Measurements from ENCODE around the gene ATP9B.

The ATP9B gene

DNA sequence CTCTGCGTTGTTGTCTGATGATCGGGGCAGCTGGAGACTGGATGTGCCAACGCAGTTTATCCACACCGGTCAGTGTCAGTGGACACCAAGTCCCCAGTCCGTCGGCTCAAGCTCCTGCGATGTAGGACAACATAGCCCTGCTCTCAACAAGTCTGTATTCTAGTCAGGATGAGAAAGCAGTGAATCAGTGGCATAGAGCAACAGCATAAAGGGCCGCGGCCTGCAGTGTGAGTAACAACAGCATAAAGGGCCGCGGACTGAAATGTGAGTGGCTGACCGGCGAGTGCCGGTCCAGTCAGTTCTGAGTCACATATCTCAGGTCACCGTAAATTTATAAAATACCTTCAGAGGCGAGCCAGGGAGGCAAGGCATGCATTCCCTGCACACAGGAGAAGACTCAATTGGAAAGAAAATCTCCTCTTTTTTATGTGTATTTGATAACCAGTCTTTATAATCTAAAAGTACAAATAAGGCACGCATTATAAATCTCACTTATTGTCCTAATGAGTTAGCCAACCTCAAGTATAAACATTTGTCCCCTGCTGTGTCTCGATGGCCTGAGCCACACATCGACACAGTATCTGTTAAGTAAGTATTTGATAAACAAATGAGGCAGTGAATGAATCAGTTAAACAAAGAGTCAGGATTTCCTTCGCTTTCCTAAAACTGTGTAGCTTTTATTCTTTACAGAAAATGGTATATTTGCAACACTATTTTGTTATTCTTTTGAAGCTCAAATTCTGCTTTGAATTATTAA, 292.8 kb downstream of the ATP9B start:
- Histone ChIP-seq H3K9me3 (ENCODE audit: insufficient read depth, low read depth, low read length) (no peaks in the 10 kb centered on the region), H3K4me2 (ENCODE audit: low read depth, low read length, poor library complexity, severe bottlenecking) (no peak overlapping the region), H3K36me3 (ENCODE audit: insufficient read depth, low read length) (peaks cover 3% of the 10 kb centered on the region; the same call in 1 of the 2 replicates), H3K9ac (ENCODE audit: low read depth, low read length, poor library complexity, severe bottlenecking) (no peak overlapping the region), H3K4me1 (ENCODE audit: insufficient read depth, low read length, poor library complexity, severe bottlenecking) (no peaks in the 10 kb centered on the region), H3K9me2 (replicated peaks; ENCODE audit: low read depth, low read length) (no peaks in the 10 kb centered on the region), H4K20me1 (ENCODE audit: insufficient read depth, low read length, poor library complexity, severe bottlenecking) (no peaks in the 10 kb centered on the region), H3K79me2 (ENCODE audit: insufficient read depth, low read length) (no peaks in the 10 kb centered on the region), H3K27me3 (ENCODE audit: insufficient read depth, low read length, poor library complexity, severe bottlenecking) (no peaks in the 10 kb centered on the region), H3K4me3 (ENCODE audit: low read length, poor library complexity, severe bottlenecking) (no peak overlapping the region), H3F3A (ENCODE audit: low read depth) (no peaks in the 10 kb centered on the region), H2AFZ (ENCODE audit: low read length) (no peak overlapping the region)
- TF ChIP-seq, protein P1, sequence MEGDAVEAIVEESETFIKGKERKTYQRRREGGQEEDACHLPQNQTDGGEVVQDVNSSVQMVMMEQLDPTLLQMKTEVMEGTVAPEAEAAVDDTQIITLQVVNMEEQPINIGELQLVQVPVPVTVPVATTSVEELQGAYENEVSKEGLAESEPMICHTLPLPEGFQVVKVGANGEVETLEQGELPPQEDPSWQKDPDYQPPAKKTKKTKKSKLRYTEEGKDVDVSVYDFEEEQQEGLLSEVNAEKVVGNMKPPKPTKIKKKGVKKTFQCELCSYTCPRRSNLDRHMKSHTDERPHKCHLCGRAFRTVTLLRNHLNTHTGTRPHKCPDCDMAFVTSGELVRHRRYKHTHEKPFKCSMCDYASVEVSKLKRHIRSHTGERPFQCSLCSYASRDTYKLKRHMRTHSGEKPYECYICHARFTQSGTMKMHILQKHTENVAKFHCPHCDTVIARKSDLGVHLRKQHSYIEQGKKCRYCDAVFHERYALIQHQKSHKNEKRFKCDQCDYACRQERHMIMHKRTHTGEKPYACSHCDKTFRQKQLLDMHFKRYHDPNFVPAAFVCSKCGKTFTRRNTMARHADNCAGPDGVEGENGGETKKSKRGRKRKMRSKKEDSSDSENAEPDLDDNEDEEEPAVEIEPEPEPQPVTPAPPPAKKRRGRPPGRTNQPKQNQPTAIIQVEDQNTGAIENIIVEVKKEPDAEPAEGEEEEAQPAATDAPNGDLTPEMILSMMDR (conservative IDR thresholded peaks at IDR 0.05; ENCODE audit: low read length), result no peak
- no peak for TF ChIP-seq EZH2phosphoT487 (IDR thresholded peaks at IDR 0.05; ENCODE audit: borderline replicate concordance)

DNA sequence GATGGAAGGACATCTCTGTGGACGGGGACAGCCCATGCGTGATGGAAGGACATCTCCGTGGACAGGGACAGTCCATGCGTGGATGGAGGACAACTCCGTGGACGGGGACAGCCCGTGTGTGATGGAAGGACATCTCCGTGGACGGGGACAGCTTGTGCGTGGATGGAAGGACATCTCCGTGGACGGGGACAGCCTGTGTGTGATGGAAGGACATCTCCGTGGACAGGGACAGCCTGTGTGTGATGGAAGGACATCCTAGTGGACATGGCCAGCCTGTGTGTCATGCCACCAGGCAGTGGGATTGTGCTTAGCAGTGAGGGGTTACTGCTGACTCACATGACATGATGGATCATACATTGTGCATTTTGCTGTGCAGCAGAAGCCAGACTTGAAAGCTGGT, 296.5 kb downstream of the ATP9B start:
- no peak overlapping the region for H3K4me2 ChIP-seq (ENCODE audit: low read depth, low read length, poor library complexity, severe bottlenecking)
- TF ChIP-seq EZH2phosphoT487 (IDR thresholded peaks at IDR 0.05; ENCODE audit: borderline replicate concordance), result no peak
- TF ChIP-seq, protein P1 (conservative IDR thresholded peaks at IDR 0.05; ENCODE audit: low read length), result no peak

DNA sequence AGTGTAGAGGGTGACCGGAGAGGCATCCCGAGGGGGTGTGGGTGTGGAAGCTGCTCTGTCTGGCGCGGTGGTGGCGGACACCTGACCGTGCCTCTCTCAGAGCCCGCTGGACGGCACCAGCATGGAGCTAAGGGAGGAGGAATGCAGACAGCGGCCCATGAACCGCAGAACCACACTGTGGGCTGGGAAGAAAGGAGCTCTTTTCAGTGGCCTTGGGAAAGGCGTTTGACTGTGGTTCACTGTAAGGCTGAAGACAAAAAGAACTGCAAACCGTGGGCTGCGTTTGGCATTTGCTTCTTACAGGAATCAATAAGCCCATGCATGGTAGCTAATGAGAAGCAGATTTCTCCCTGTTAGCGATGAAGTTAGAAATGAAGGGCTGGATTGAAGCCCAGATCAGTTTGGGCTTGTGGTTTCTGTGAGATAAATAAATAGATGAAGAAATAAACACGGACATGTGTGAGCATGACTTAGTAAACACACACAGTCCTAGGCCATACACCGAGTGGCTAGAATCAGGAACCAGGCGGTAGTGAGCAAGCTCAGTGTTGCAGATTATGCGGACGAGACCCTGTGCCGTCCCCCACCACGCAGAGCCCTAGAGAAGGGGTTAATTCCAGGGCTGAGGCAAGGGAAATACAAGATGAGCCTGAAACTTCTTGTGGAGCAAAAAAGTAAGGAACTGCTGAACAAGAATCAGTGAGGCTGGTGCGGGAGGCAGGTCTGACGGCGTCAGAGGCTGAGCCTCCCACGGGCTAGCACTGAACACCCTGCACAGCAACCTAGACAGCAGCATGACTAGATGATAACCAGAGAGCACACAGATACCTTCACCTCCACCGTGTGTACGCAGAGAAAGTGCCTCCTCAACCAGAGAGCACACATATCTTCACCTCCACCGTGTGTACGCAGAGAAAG, 297.2 kb downstream of the ATP9B start:
- Histone ChIP-seq H3K4me3 (ENCODE audit: low read length, poor library complexity, severe bottlenecking) (no peak overlapping the region), H3K27me3 (ENCODE audit: insufficient read depth, low read length, poor library complexity, severe bottlenecking) (no peaks in the 10 kb centered on the region), H3F3A (ENCODE audit: low read depth) (no peaks in the 10 kb centered on the region), H3K9me3 (ENCODE audit: insufficient read depth, low read depth, low read length) (no peaks in the 10 kb centered on the region), H3K4me2 (ENCODE audit: low read depth, low read length, poor library complexity, severe bottlenecking) (no peak overlapping the region), H3K9me2 (replicated peaks; ENCODE audit: low read depth, low read length) (no peaks in the 10 kb centered on the region), H3K79me2 (ENCODE audit: insufficient read depth, low read length) (no peaks in the 10 kb centered on the region), H3K9ac (ENCODE audit: low read depth, low read length, poor library complexity, severe bottlenecking) (no peak overlapping the region), H3K4me1 (ENCODE audit: insufficient read depth, low read length, poor library complexity, severe bottlenecking) (peaks cover 32% of the 10 kb centered on the region), H4K20me1 (ENCODE audit: insufficient read depth, low read length, poor library complexity, severe bottlenecking) (no peaks in the 10 kb centered on the region), H2AFZ (ENCODE audit: low read length) (no peak overlapping the region), H3K36me3 (ENCODE audit: insufficient read depth, low read length) (no peaks in the 10 kb centered on the region; the same call in 1 of the 2 replicates)
- TF ChIP-seq, protein P1 (conservative IDR thresholded peaks at IDR 0.05; ENCODE audit: low read length), result no peak
- TF ChIP-seq EZH2phosphoT487 (IDR thresholded peaks at IDR 0.05; ENCODE audit: borderline replicate concordance), result no peak

More for the DNA sequence above, 296.5 kb downstream of the ATP9B start:
- Histone ChIP-seq H3K4me3 (ENCODE audit: low read length, poor library complexity, severe bottlenecking) (no peak overlapping the region), H3F3A (ENCODE audit: low read depth) (no peaks in the 10 kb centered on the region), H3K36me3 (ENCODE audit: insufficient read depth, low read length) (no peaks in the 10 kb centered on the region; the same call in 1 of the 2 replicates), H3K9me2 (replicated peaks; ENCODE audit: low read depth, low read length) (no peaks in the 10 kb centered on the region), H3K27me3 (ENCODE audit: insufficient read depth, low read length, poor library complexity, severe bottlenecking) (no peaks in the 10 kb centered on the region), H3K9ac (ENCODE audit: low read depth, low read length, poor library complexity, severe bottlenecking) (no peak overlapping the region), H2AFZ (ENCODE audit: low read length) (no peak overlapping the region), H3K79me2 (ENCODE audit: insufficient read depth, low read length) (no peaks in the 10 kb centered on the region), H4K20me1 (ENCODE audit: insufficient read depth, low read length, poor library complexity, severe bottlenecking) (no peaks in the 10 kb centered on the region), H3K4me1 (ENCODE audit: insufficient read depth, low read length, poor library complexity, severe bottlenecking) (peaks cover 26% of the 10 kb centered on the region), H3K9me3 (ENCODE audit: insufficient read depth, low read depth, low read length) (no peaks in the 10 kb centered on the region)

All from Loucy (cell line).